Upper lobe of right lung (tissue), 1 donor: ENCODE data around the gene PDILT. TPM values are rescaled to one million over a fixed set of nuclear protein-coding genes. Genes with fewer than 3 reads are reported as not detected.

Source experiments
- ATAC-seq: fragments of 200-7000 bp; cut with Tn5 transposase; one replicate; pipeline ENCODE4 v1.9.1; 2020; ENCODE audit warnings: mild to moderate bottlenecking, moderate library complexity
- DNase-seq: peaks from one replicate; pipeline ENCODE4 v3.0.0-alpha.2; 2020
- H3K27ac ChIP-seq: fragments of 200-600 bp; one replicate; pipeline ENCODE4 v1.8.0; 2022
- H3K27me3 ChIP-seq: fragments of 200-600 bp; one replicate; pipeline ENCODE4 v1.8.0; 2022; ENCODE audit warnings: mild to moderate bottlenecking
- H3K36me3 ChIP-seq: fragments of 200-600 bp; one replicate; pipeline ENCODE4 v1.8.0; 2022
- H3K4me1 ChIP-seq: fragments of 200-600 bp; one replicate; pipeline ENCODE4 v1.8.0; 2022
- H3K4me3 ChIP-seq: fragments of 200-600 bp; one replicate; pipeline ENCODE4 v1.8.0; 2022; ENCODE audit warnings: mild to moderate bottlenecking
- H3K9me3 ChIP-seq: fragments of 200-600 bp; one replicate; pipeline ENCODE4 v1.8.0; 2022
- CTCF ChIP-seq: fragments of 200-600 bp; IDR thresholded peaks from one replicate; pipeline ENCODE4 v1.8.0; 2022; ENCODE audit warnings: antibody characterized with exemption
- intact Hi-C: fragments of 100-400 bp; cut with DNase I; formaldehyde crosslinking; loops from one replicate; pipeline ENCODE4 v1.11.0; 2022
- total RNA-seq: library from RNA; stranded (reverse); fragmentation: NEBNext Ultra II Directional; extraction: Animal tissue kit (Norgen Biotek cat#: 25700); gene quantifications from one replicate; pipeline ENCODE4 v1.2.1, GENCODE V29; 2021
- donor health status: DM: no; HTN: yes; CAD: no; lungs with severe emphysema.

The PDILT gene
- total RNA-seq, 1 donor from 2014 or later: not detected

GRCh38 chr16:20401066-20401465 lies 3.5 kb downstream of the PDILT start:
- no peak for ATAC-seq
- H3K27ac ChIP-seq: no peak overlapping the region
- intact Hi-C loops: no loop called here

DNA sequence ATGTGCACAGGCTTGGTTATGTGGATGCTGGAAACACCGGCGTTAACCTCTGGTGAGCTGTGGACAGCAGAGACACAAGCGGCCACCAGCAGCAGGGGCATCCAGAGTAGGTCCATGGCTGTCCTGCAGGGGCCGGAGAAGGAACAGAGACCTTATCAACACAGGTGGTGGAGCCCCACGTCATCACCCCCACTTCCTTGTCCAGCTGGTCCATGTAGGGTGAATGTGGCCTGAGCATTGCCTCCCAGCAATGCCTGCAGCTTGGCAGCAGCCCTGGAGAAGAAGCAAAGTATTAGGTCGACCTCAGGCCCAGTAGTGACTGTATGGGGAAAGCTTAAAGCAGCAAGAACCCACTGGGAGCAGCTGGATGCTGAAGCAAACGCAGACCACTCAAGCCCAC lies 5.4 kb downstream of the PDILT start:
- Histone ChIP-seq H3K27me3 (no peaks in the 10 kb centered on the region), H3K9me3 (no peaks in the 10 kb centered on the region), H3K4me3 (no peak overlapping the region), H3K4me1 (peaks cover 3% of the 10 kb centered on the region), H3K36me3 (no peaks in the 10 kb centered on the region), H3K27ac (no peak overlapping the region)
- ATAC-seq (no peak), DNase-seq (no peak)
- no peak for TF ChIP-seq CTCF
- intact Hi-C loops: no loop called here

More at GRCh38 chr16:20401066-20401465, 3.5 kb downstream of the PDILT start:
- DNase-seq: no peak
- no peak for TF ChIP-seq CTCF
- Histone ChIP-seq H3K4me3 (no peak overlapping the region), H3K9me3 (no peaks in the 10 kb centered on the region), H3K36me3 (no peaks in the 10 kb centered on the region), H3K27me3 (no peaks in the 10 kb centered on the region), H3K4me1 (no peaks in the 10 kb centered on the region)

- no peak for DNase-seq
- no peak for TF ChIP-seq CTCF
- H3K9me3 ChIP-seq: no peaks in the 10 kb centered on the region
- H3K27ac ChIP-seq: no peak overlapping the region
- H3K4me1 ChIP-seq: peaks cover 4% of the 10 kb centered on the region
- no peak for ATAC-seq
- intact Hi-C loops: no loop called here
- no peaks in the 10 kb centered on the region for H3K36me3 ChIP-seq
- H3K4me3 ChIP-seq: no peak overlapping the region
- no peaks in the 10 kb centered on the region for H3K27me3 ChIP-seq
Observed at GRCh38 chr16:20398603-20399002, 5.9 kb downstream of the PDILT start.

DNA sequence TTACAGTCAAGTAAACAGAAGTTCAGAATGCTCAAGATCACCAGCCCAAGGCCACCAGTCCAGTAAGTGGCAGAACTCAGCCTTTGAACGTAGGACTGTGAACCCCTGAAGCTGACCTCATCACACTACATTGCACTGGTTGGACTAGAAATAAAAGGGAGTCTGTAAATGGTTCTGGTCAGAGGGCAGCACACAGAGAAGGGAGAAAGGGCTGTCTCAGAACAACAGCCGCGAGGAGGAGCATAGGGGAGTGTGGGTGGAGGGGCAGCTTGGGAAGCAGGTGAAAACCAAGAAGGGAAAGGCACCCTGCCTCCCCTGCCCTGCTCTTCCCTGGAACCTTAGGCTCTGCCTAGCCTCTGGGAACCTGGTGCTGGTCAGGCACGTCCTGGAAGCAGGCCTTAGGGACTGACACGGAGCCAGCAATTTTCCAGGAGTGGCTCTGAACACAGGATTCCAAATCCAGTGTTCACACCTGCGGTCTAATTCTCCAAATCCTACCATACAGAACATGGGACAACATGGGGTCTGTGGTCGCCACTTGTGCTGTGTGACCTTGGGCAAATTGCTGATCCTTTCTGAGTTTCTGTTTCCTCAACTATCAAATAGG lies 7.0 kb downstream of the PDILT start:
- DNase-seq (no peak), ATAC-seq (no peak)
- H3K4me1 ChIP-seq: peaks cover 4% of the 10 kb centered on the region
- H3K9me3 ChIP-seq: no peaks in the 10 kb centered on the region
- no peak overlapping the region for H3K27ac ChIP-seq
- intact Hi-C loops: no loop called here
- no peaks in the 10 kb centered on the region for H3K36me3 ChIP-seq
- no peaks in the 10 kb centered on the region for H3K27me3 ChIP-seq
- TF ChIP-seq CTCF: no peak
- no peak overlapping the region for H3K4me3 ChIP-seq

- Histone ChIP-seq H3K27ac (no peak overlapping the region), H3K4me1 (peaks cover 4% of the 10 kb centered on the region), H3K4me3 (no peak overlapping the region), H3K27me3 (no peaks in the 10 kb centered on the region), H3K36me3 (no peaks in the 10 kb centered on the region), H3K9me3 (no peaks in the 10 kb centered on the region)
- no peak for ATAC-seq
- no peak for TF ChIP-seq CTCF
- intact Hi-C loops: no loop called here
- no peak for DNase-seq
Observed at GRCh38 chr16:20396846-20397467, 7.6 kb downstream of the PDILT start.

GRCh38 chr16:20395946-20396345 lies 8.6 kb downstream of the PDILT start:
- TF ChIP-seq CTCF: no peak

More at GRCh38 chr16:20395946-20396345, 8.6 kb downstream of the PDILT start:
- Histone ChIP-seq H3K27ac (no peak overlapping the region), H3K9me3 (no peaks in the 10 kb centered on the region), H3K4me1 (peaks cover 4% of the 10 kb centered on the region), H3K27me3 (no peaks in the 10 kb centered on the region), H3K36me3 (no peaks in the 10 kb centered on the region), H3K4me3 (no peak overlapping the region)
- no peak for DNase-seq
- ATAC-seq: no peak
- intact Hi-C loops: no loop called here
